ENCODE data around the gene TEAD3. TPM values are rescaled to one million over a fixed set of nuclear protein-coding genes. Genes with fewer than 3 reads are reported as not detected.

TEAD3 gene
- 5.3 and 7.2 TPM in 2 replicates for total RNA-seq

DNA sequence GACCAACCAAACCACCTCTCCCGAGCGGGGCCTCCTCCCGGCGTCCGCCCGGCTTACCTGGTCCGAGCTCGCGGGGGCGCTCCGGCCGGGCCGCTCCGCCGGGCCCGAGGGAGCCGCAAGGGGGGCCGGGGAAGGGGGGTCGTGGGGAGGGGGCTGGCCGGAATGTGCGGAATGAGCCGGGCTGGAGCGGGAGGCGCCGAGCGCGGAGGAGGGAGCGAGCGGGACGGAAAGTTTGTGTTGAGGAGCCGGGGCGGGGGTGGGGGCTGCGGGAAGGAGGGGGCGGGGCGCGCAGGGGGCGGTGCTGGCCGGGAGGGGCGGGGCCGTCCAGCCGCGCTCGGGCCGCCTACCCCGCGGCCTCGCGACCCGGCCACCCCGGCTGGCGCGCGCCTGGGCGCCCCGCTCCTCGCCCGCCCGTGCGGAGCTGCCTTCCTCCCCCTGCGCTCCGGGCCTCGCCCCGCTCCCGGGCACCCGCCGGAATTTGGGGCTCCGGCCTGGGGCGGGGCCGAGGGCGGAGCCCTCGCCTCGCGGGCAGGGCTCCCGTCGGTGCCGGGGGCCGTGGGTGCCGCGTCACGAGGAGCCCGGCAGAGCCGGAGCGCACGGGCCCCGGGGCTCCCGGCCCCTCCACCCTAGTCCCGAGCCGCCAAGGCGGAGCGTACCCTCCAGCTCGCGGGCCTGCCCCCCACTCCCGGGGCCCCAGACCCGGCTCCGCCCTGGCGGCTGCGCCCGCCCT lies at the start of gene TEAD3:
Gene TEAD3, minus strand, starts transcription at position 239 of the 730 bp plus-strand sequence.

DNA sequence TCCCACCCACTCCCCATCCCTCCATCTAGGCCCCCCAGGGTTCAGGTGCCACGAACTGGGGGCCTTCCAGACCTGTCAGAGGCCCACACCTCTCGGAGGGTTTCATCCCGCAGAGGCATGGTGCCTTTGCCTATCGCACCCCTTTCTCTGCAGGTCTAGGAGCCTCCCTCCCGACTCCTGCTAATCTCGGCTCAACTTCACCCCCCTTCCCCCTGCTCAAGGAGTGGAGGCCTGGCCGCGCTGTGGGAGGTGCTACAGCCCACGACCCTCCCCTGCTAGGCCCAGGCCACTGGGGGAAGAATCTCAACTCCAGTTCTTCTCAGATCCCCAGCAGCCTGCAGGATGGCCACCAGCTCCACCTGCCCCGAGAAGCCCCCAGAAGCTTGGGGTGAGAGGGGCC lies 15.9 kb upstream of the TEAD3 start, which contains the start of gene TULP1:
Gene TULP1, minus strand, starts transcription at position 157 of the 400 bp plus-strand sequence. Its CDS starts 38 bp downstream, at position 119.

DNA sequence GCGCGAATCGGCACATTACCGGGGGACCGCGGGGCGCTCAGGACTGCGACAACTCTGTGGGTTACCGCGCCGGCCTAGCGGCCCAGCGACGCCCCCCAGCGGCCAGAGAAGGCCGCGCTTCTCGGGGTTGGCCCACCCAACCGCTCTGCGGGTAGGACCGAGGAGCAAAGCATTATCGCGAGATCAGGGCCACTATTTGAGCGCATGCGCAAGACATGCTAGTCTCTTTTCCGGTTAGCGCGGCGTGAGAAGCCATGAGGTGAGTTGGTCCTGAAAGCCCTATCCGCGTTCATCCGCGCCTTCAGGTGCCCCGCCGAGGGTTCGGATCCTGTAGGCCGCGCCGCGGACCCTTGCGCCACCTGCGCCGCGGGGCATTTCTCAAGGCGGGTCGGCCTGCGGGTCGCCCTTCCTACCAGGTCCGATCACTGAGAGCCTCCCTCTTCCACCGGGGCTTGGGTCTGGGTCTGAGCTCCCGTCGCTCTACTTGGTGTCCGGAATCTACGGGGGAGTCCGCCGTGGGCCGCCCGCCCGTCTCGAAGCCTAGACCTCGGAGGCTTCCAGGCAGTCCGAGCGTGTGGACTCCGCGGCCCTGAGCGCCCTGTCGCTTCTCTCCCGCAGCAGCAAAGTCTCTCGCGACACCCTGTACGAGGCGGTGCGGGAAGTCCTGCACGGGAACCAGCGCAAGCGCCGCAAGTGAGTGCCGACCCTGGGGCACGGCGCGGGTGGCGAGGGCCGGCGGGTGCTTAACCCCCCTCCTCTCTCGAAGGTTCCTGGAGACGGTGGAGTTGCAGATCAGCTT lies 28.5 kb downstream of the TEAD3 start, which contains the start of gene RPL10A:
Gene RPL10A, plus strand, starts transcription at position 221 of the 799 bp plus-strand sequence. Its CDS starts 34 bp downstream, at position 255.

DNA sequence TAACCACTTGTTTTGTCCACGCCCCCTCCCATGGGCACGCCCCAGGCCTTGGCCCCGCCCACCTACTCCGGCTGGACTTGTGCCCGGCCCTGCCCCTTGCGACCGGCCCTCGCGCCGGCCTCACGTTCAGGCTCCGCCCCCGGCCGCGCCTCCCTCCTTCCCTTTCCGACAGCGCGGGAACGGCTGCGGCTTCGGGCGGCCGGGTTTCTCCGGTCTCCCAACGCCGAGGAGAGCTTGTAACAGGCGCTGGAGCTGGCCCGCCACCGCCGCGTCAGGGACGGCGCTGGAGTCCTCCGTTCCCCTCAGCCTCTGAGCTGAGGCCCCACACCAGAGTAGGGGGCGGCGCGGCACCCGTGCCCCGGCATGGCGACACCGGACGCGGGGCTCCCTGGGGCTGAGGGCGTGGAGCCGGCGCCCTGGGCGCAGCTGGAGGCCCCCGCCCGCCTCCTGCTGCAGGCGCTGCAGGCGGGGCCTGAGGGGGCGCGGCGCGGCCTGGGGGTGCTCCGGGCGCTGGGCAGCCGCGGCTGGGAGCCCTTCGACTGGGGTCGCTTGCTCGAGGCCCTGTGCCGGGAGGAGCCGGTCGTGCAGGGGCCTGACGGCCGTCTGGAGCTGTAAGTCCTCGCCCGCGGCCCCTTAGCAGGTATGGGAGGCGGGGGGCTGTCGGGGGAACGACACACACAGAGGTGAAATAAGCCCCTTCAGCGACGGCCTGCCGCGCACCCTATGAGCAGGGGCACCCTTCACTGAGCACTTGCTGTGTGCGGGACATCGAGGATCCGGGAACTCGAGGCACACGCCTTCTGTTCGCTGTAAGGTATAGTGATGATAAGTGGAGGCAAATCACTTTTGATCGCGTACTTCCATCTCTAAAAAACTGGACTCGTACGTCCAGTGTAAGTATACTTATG lies 44.4 kb downstream of the TEAD3 start, which contains the start of gene FANCE:
Gene FANCE, plus strand, starts transcription at position 156 of the 908 bp plus-strand sequence. Its CDS starts 208 bp downstream, at position 364.

Small RNAs within 50 kb of the gene (small RNA-seq; reads per million reads assigned to genes)
- not detected for gene MIR7111

Other genes starting within 250 kb of the TEAD3 start
- 11.8 and 15.4 TPM in 2 replicates for gene ZNF76, start 237.3 kb downstream of the TEAD3 start, total RNA-seq
- 0.86 and 1.3 TPM in 2 replicates for gene DEF6, start 199.3 kb downstream of the TEAD3 start, total RNA-seq
- gene PPARD, start 154.5 kb downstream of the TEAD3 start, total RNA-seq: 7.7 and 9.0 TPM in 2 replicates
- gene FANCE, start 44.7 kb downstream of the TEAD3 start, total RNA-seq: 4.4 and 5.5 TPM in 2 replicates
- 1,173 and 1,532 TPM in 2 replicates for gene RPL10A, start 28.7 kb downstream of the TEAD3 start, total RNA-seq
- gene TULP1, start 15.8 kb upstream of the TEAD3 start, total RNA-seq: not detected in 2 replicates
- 9.6 and 22.3 TPM in 2 replicates for gene FKBP5, start 191.8 kb upstream of the TEAD3 start, total RNA-seq
- 0.39 and 0.54 TPM in 2 replicates for gene ARMC12, start 240.0 kb upstream of the TEAD3 start, total RNA-seq

Measured in articular chondrocyte of knee joint (primary cell).